Stomach (tissue), 4 donors: ENCODE data around the gene CALHM3.

ENCODE experiments used
- CTCF ChIP-seq, 7 experiments: fragments of 450-650 bp in 4 of 7; fragments of 200-600 bp in 3 of 7; sonication (generic) in 3 of 7; IDR thresholded peaks; one replicate each; pipeline ENCODE4 v1.5.1; 2016 to 2019; ENCODE audit warnings: antibody characterized with exemption in 7 of 7, control low read depth in 2 of 7, mild to moderate bottlenecking in 1 of 7
- EP300 ChIP-seq: sonication (generic); formaldehyde crosslinking; IDR thresholded peaks from one replicate; pipeline ENCODE4 v1.6.1; 2017; ENCODE audit warnings: antibody characterized with exemption

- TF ChIP-seq CTCF (IDR thresholded peaks at IDR 0.05), result no peak
- TF ChIP-seq EP300, result no peak
Observed at GRCh38 chr10:103443475-103444185, 35.4 kb downstream of the CALHM3 start.
